ENCODE results near the gene PRDM12. TPM values are rescaled to one million over a fixed set of nuclear protein-coding genes. Genes with fewer than 3 reads are reported as not detected.
A peak's percentile ranks its signal among the peaks of the same experiment; 100 is the strongest.

PRDM12 gene
- total RNA-seq, 1 experiment from 2014 or later: not detected

GRCh38 chr9:130660326-130660682, 4.1 kb upstream of the PRDM12 start:
- peak overlapping the region; percentile 2 for H3K4me2 ChIP-seq (ENCODE audit: insufficient read depth, insufficient read length, low read length)
- no peak for TF ChIP-seq CTCF (conservative IDR thresholded peaks at IDR 0.05)

More at GRCh38 chr9:130660326-130660682, 4.1 kb upstream of the PRDM12 start:
- Mint-ChIP-seq H3K4me1 (peaks cover 5 to 25% of the 10 kb centered on the region in 2 experiments), H3K27ac (no peak overlapping the region), H3K9me3 (peaks cover 0 to 13% of the 10 kb centered on the region in 2 experiments; a peak in 3 of 5 replicates), H3K4me3 (peak overlapping the region; percentile 40 to 83; a peak in 4 of 5 replicates), H3K27me3 (ENCODE audit: low read depth) (peaks cover 100% of the 10 kb centered on the region), H3K36me3 (ENCODE audit: insufficient read depth in 1 of 3, low read depth in 3 of 3) (peaks cover 3 to 7% (median 5%) of the 10 kb centered on the region in 3 experiments; a peak in 4 of 7 replicates)
- Histone ChIP-seq H3K23me2 (ENCODE audit: insufficient read length, low read depth, low read length, poor library complexity, severe bottlenecking) (peaks cover 18% of the 10 kb centered on the region), H3K79me2 (ENCODE audit: insufficient read depth, low read length) (no peaks in the 10 kb centered on the region), H3K4ac (ENCODE audit: low read depth, low read length) (no peak overlapping the region), H3K9ac (ENCODE audit: extremely low read depth, insufficient read length, low read length) (no peak overlapping the region), H3K79me1 (ENCODE audit: insufficient read depth, low read depth, low read length, poor library complexity, severe bottlenecking) (no peaks in the 10 kb centered on the region), H3K56ac (ENCODE audit: insufficient read length, low read depth, low read length) (no peak overlapping the region), H2AK5ac (ENCODE audit: insufficient read length, low read length) (no peak overlapping the region), H2BK20ac (ENCODE audit: low read depth, low read length, poor library complexity, severe bottlenecking) (no peak overlapping the region), H3K18ac (ENCODE audit: insufficient read length, low read depth, low read length) (no peak overlapping the region), H3K14ac (ENCODE audit: insufficient read depth, low read length) (no peak overlapping the region; the same call in 1 of the 2 replicates), H2BK5ac (ENCODE audit: insufficient read length, low read length) (no peak overlapping the region), H2BK15ac (ENCODE audit: low read depth, low read length) (no peak overlapping the region), H4K5ac (ENCODE audit: insufficient read length, low read depth, low read length) (no peak overlapping the region), H2AFZ (ENCODE audit: low read length) (no peak overlapping the region), H3K23ac (ENCODE audit: insufficient read length, low read depth, low read length) (no peak overlapping the region), H4K91ac (ENCODE audit: insufficient read length, low read depth, low read length) (no peak overlapping the region), H4K8ac (replicated peaks; ENCODE audit: insufficient read length, low read depth, low read length) (no peak overlapping the region), H3K27ac (ENCODE audit: insufficient read length, low read depth, low read length) (no peak overlapping the region), H2BK12ac (ENCODE audit: insufficient read length, low read depth, low read length) (no peak overlapping the region), H3K4me1 (ENCODE audit: insufficient read depth, low read length) (no peaks in the 10 kb centered on the region), H3K27me3 (ENCODE audit: insufficient read depth, low read length) (peaks cover 82% of the 10 kb centered on the region), H4K20me1 (ENCODE audit: control insufficient read depth, insufficient read depth, insufficient read length) (no peaks in the 10 kb centered on the region), H3T11ph (ENCODE audit: low read length) (no peak overlapping the region), H3K9me3 (ENCODE audit: control insufficient read depth, low read depth, low read length) (no peaks in the 10 kb centered on the region), H2BK120ac (ENCODE audit: low read depth, low read length, poor library complexity, severe bottlenecking) (no peak overlapping the region)
- no CpG with 5 or more reads among the region's 33 CpGs for WGBS (ENCODE audit: extremely low coverage, insufficient read length, low lambda C conversion rate)
- DNase-seq: peak; percentile 32
